ENCODE measurements around the gene GDA.
A peak's percentile ranks its signal among the peaks of the same experiment; 100 is the strongest.
"Not testable (repeated sequence)": the region's sequence is repeated elsewhere in the genome, so short reads cannot be mapped to it uniquely, and the experiment has no call there.

The GDA gene

DNA sequence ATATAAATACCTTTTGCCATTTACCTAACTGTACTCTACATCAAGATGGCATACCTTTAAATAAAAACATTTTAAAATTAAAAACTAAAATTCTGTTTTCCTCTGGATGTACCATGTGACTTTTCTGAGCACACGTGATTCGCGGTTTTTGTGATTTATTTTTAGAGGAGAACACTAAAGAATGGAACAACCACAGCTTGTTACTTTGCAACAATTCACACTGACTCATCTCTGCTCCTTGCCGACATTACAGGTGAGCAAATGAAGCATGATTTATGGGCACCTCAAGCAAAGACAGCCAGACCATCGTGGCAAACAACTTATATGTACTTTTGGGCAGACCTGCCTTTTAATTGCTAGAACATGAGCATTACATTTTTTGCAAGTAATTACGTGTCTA, 61.3 kb downstream of the GDA start:
- DNase-seq: no peak

DNA sequence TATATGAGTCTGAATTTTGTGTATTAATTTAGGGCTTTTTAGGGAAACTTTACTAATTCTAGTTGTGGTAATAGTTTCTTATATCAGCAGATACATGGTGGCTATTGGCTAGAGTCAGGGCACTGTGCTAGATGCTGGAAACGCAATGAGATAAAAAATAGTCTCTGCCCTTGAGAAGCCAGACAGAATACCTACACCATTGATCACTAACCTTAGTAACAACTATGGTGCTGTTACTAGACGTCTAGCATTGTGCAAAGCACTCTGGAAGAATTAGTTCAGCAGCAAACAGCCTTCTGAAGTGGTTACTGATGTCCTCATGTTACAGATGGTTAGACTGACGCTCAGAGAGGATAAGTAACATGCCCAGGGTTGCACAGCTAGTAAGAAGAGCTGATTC, 61.8 kb downstream of the GDA start:
- no peak for DNase-seq

GRCh38 chr9:72213906-72214305, 64.7 kb downstream of the GDA start:
- DNase-seq: no peak

DNA sequence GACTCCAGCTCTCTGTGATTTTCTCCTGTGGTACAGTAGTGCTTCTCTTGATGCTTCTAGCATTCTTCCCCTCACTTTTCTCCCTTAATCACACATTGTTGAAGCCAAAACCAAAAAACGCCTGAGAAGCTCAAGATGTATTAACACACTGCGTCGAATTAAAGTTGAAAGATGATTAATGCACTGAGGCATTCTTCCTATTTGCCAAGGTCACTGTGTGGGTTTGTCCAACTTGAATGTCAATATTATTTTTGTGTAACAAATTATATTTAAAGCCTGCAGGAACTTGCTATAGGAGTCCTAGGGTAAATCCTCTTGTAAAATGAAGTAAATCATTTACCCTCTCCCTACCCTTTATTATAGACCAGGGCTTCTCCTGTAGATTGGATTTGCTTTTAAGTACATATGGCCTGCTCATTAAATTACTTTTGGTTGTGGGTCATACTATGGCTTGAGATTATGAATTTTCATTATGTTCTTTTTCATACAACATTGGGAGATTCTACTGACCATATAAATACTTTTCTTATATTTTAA, 68.1 kb downstream of the GDA start:
- no peak for DNase-seq

- no peak for DNase-seq
These were observed 71.3 kb downstream of the GDA start for GRCh38 chr9:72220589-72220988.

GRCh38 chr9:72226146-72226812, 77.0 kb downstream of the GDA start:
- no peak for DNase-seq

DNA sequence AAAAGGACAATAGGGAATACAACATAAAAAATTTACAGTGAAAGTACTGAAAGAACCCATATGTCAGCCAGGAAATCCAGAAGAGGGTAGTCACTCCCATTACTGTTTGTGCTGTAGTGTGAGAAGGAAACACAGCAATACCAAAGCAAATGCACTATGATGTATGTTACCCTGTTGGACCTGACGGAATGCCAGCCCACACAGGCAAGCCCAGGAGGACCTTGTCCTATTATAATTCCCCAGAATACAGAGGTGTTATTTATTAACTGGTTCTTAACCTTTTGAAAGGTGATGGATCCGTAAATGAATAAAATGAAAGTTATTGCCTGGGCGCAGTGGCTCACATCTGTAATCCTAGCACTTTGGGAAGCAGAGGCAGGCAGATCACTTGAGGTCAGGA, 79.0 kb downstream of the GDA start:
- DNase-seq: no peak

- DNase-seq: no peak
These were observed 83.5 kb downstream of the GDA start for GRCh38 chr9:72232778-72233177.

DNA sequence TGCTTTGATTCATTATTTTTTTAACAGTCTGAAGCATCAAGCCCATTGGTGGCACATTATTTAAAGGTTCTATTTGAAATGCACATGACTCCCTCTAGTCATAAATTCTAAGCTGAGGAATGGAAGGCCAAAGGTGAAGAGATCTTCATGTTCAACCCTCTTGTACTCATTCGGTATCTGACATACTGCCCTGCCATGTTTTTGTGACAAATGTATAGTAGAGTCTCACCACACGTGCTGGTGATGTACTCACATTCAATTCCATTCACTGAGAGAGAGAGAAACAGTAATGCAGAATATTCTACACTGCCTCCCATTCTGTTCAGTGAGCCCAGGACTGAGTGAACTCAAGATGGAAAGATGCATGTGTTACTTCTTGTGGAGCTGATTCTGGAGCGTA, 98.3 kb downstream of the GDA start:
- no peak for DNase-seq

DNA sequence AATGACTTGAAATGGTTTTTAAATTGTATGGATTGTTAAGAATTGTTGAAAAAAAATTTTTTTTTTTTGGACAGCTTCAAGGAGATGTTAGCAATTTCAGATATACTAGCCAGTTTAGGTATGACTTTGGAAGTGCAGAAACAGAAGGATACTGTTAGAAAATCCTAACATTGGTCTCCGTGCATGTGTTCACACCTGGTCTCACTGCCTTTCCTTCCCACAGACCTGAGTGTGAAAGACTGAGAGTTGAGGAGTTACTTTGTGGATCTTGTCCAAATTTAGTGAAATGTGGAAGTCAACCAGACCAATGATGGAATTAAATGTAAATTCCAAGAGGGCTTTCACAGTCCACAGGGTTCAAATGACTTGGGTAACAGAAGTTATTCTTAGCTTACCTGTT, 102.3 kb downstream of the GDA start:
- DNase-seq: no peak

DNA sequence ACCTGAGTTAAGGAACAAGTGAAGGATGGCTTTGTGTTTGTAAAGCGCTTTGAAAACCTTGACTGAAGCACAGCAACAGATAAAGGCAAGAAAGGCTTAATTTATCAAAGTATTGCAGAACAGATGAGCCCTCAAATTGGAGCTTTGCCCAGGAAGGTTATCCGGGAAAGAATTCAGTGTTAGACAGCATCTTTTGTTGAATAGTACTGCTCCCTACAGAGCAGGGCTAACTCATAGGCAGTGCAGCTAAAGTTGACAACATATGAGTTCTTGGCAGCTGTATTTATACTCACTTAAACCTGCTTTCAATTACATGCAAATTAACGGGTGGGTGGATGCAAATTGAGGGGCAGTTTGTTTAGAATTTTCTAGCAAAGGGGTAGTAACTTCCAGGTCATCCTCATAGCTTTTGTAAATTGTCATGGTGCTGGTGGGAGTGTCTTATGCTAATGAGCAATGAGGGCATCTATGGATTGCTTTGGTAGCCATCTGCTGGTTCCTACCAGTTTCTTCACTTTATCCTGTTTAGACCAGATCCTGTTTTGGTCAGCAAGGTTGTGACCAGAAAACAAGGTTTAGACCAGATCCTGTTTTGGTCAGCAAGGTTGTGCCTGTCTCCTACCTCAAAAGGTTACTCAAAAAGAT, 105.8 kb downstream of the GDA start:
- no peak for DNase-seq

DNA sequence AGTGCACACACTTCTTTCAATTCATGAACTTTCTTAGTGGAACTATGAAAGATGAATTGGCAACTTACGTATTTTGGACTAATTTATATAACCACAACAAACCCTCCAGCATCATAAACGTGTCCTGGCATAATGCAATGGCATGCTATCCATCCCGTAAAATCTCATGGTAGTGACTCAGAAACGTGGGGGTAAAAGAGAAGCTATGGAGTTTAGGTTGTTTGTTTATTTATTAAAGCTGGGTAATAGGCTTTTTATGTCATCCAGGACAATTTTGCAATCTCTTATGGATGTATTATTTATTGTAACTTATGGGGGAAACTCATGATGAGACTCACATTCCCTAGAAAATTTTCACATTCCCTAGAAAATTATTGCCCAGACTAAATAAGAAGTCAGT, 106.3 kb downstream of the GDA start:
- DNase-seq: no peak

DNA sequence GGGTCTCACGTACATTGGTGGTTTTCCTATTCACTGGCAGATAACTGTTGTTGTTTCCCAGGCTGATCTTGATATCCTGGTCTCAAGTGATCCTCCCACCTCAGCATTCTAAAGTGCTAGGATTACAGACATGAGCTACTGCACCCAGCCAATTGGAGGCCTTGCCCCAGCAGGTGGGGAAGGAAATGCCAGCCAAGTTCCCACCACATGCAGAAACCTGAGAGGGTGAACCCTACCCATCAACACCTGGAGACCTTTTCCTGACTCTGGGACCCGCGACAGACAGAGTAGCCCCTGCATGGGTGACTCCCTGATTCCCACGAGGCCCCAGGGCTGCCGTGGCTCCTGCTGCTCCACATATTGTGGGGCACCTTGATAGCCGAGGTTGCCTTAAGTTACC, 107.7 kb downstream of the GDA start:
- no peak for DNase-seq

DNA sequence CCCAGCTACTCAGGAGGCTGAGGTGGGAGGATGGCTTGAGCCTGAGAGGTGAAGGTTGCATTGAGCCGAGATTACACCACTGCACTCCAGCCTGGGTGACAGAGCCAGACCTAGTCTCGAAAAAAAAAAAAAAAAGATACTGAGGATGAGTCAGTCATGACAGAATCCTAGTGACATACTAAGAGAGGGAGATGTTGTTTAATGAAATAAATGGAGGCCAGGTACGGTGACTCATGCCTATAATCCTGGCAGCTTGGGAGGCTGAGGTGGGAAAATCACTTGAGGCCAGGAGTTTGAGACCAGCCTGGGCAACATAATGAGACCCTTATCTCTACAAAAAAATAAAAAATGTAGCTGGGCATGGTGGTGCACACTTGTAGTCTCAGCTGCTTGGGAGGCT, 108.6 kb downstream of the GDA start:
- DNase-seq: no peak

GRCh38 chr9:72262063-72262462, 112.8 kb downstream of the GDA start:
- no peak for DNase-seq

DNA sequence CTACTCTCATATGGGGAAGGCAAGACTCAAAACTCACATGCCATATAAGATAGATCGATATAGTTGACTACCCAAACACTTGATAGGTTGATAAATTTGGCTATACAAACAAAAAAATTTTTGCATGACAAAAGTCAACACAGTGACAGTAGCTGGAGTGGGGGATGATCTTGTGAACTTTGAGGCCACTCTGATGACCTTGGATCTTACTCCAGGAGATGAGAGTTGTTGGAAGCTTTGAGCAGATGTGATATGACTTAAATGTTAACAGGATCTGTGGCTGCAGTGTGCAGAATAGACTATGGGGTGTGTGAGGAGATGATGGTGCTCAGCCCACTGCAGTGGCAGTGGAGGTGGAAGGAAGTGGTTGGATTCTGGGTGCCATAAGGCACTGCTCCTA, 114.3 kb downstream of the GDA start:
- no peak for DNase-seq

DNA sequence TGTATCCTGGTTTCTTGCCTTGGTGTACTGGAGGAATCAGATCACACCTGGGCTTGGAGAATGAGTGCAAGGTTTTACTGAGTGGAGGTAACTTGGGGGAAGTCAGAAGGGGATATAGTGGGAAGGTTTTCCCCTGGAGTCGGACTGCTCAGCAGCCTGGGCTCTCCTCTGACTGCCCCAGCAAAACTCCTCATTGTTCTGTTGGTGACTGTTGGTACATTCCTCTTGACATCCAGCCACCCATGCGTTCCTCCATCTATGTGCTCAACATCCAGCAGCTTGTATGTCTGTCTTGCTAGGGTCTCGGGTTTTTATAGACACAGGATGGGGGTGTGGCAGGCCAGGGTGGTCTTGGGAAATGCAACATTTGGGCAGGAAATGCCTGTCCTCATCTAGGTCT, 119.7 kb downstream of the GDA start:
- DNase-seq: no peak

GRCh38 chr9:72270359-72270758, 121.1 kb downstream of the GDA start:
- not testable (repeated sequence) for DNase-seq

GRCh38 chr9:72271613-72272478, 122.6 kb downstream of the GDA start:
- DNase-seq: peak; percentile 48

GRCh38 chr9:72274441-72274840, 125.2 kb downstream of the GDA start:
- no peak for DNase-seq

GRCh38 chr9:72274916-72275315, 125.7 kb downstream of the GDA start:
- no peak for DNase-seq

- no peak for DNase-seq
These were observed 127.2 kb downstream of the GDA start for GRCh38 chr9:72276429-72276828.

GRCh38 chr9:72278959-72279358, 129.7 kb downstream of the GDA start:
- DNase-seq: no peak

Measured in fibroblast of skin of back (primary cell).